Panc1 (cell line): ENCODE data around the gene LYRM4.

ENCODE experiments used
- CTCF ChIP-seq: fragments of 450-650 bp; IDR thresholded peaks from 2 replicates; pipeline ENCODE4 v1.5.1; 2017; ENCODE audit warnings: mild to moderate bottlenecking
- POLR2AphosphoS5 ChIP-seq: IDR thresholded peaks from 2 replicates; pipeline ENCODE4 v1.6.1; 2012; ENCODE audit warnings: mild to moderate bottlenecking, low read depth, low read length, moderate library complexity

- TF ChIP-seq POLR2AphosphoS5 (no peak), CTCF (no peak)
These were observed 121.5 kb downstream of the LYRM4 start for GRCh38 chr6:5138995-5139827.
